Breast epithelium (tissue), 4 donors: ENCODE results near the gene ZRSR2. TPM values are rescaled to one million over a fixed set of nuclear protein-coding genes. Genes with fewer than 3 reads are reported as not detected.

Experiments used
- DNase-seq, 2 donors: peaks; one replicate each; pipeline ENCODE4 v3.0.0-alpha.2; 2019; ENCODE audit warnings: low spot score in 2 of 2
- H3K27ac ChIP-seq, 2 donors: fragments of 200-600 bp; sonication (generic) in 1 of 2; one replicate each; pipeline ENCODE4 v1.5.1; 2016 to 2019; ENCODE audit warnings: mild to moderate bottlenecking in 1 of 2
- H3K27me3 ChIP-seq, 2 donors: fragments of 200-600 bp; sonication (generic) in 1 of 2; one replicate each; pipeline versions ENCODE4 v1.5.1 to v1.6.0; 2017 to 2019; ENCODE audit warnings: control low read depth in 1 of 2, mild to moderate bottlenecking in 1 of 2
- H3K36me3 ChIP-seq: fragments of 200-600 bp; one replicate; pipeline ENCODE4 v1.5.1; 2019
- H3K4me1 ChIP-seq, 2 donors: fragments of 200-600 bp; sonication (generic); one replicate each; pipeline ENCODE4 v1.5.1; 2016 to 2019; ENCODE audit warnings: control low read depth in 1 of 2
- H3K4me3 ChIP-seq, 3 donors: fragments of 200-600 bp; sonication (generic); 1 replicate in 2 of 3; 2 replicates in 1 of 3; pipeline ENCODE4 v1.5.1; 2016 to 2019; ENCODE audit warnings: mild to moderate bottlenecking in 3 of 3, moderate library complexity in 2 of 3
- H3K9me3 ChIP-seq, 2 donors: fragments of 200-600 bp; sonication (generic) in 1 of 2; one replicate each; pipeline ENCODE4 v1.5.1; 2016 to 2019; ENCODE audit warnings: control low read depth in 1 of 2
- POLR2A ChIP-seq: fragments of 450-650 bp; IDR thresholded peaks from one replicate; pipeline ENCODE4 v1.6.1; 2016; ENCODE audit warnings: antibody characterized with exemption, mild to moderate bottlenecking, moderate library complexity
- POLR2AphosphoS5 ChIP-seq, 3 donors: sonication (generic); formaldehyde crosslinking; IDR thresholded peaks; one replicate each; pipeline ENCODE4 v1.6.1; 2017; ENCODE audit warnings: antibody characterized with exemption in 3 of 3
- intact Hi-C: fragments of 100-400 bp; cut with DNase I; formaldehyde crosslinking; loops from one replicate; pipeline ENCODE4 v1.15.1; 2023; ENCODE audit warnings: low total_unique reads
- total RNA-seq, 3 donors: library from RNA; depleted of rRNA; stranded (reverse); fragments of >200 nt; gene quantifications; one replicate each; pipeline ENCODE4 v1.1.0, GENCODE V29; 2016
- TF ChIP-seq, protein P1 (sequence below), 3 donors: fragments of 450-650 bp; IDR thresholded peaks; one replicate each; pipeline ENCODE4 v1.5.1; 2016 to 2017; ENCODE audit warnings: antibody characterized with exemption in 3 of 3, mild to moderate bottlenecking in 3 of 3, moderate library complexity in 3 of 3

ZRSR2 gene
- total RNA-seq, 3 donors from 2014 or later: 8.9 to 9.8 (median 9.8) TPM

DNA sequence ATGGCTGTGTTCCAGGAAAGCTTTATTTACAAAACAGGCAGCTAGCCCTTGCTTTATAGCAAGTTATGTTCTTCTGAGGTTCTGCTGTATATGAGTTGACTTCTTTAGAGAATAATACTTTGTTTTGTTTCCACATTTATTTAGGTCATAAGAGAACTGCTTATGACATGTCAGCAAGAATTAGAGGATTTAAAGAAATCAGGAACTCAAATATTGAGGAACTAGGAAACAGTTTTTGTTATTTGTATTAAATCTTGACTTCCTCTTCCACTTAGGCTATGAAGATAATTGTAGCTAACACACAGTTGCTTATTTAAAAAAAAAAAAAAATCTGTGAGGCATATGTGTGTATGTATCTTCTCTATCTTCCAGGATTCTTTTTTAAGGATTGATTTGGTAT is 14.3 kb downstream of the ZRSR2 start:
- intact Hi-C loops: no loop called here
- Histone ChIP-seq H3K4me1 (no peaks in the 10 kb centered on the region), H3K4me3 (no peak overlapping the region), H3K27me3 (no peaks in the 10 kb centered on the region), H3K27ac (no peak overlapping the region), H3K9me3 (no peaks in the 10 kb centered on the region), H3K36me3 (no peaks in the 10 kb centered on the region)
- TF ChIP-seq, protein P1, sequence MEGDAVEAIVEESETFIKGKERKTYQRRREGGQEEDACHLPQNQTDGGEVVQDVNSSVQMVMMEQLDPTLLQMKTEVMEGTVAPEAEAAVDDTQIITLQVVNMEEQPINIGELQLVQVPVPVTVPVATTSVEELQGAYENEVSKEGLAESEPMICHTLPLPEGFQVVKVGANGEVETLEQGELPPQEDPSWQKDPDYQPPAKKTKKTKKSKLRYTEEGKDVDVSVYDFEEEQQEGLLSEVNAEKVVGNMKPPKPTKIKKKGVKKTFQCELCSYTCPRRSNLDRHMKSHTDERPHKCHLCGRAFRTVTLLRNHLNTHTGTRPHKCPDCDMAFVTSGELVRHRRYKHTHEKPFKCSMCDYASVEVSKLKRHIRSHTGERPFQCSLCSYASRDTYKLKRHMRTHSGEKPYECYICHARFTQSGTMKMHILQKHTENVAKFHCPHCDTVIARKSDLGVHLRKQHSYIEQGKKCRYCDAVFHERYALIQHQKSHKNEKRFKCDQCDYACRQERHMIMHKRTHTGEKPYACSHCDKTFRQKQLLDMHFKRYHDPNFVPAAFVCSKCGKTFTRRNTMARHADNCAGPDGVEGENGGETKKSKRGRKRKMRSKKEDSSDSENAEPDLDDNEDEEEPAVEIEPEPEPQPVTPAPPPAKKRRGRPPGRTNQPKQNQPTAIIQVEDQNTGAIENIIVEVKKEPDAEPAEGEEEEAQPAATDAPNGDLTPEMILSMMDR (IDR thresholded peaks at IDR 0.05): no peak
- DNase-seq: no peak

DNA sequence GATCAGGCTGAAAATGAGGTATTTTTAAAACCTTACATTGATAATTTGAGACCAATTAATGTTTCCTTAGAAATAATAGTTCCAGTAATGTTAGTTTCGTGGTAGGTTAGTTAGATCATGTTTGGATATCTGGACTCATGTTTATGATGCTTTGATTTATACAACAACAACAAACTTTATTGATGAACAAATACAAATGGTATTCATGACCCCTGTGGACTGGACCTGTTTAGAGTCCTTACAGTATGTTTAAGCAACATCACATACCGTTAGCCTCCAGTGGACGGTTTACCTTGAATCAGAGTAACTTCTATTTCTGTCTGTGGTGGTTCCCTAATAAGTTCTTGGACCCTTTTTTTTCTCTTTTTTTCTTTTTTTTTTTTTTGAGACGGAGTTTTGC is 18.0 kb downstream of the ZRSR2 start:
- intact Hi-C loops: no loop called here
- TF ChIP-seq POLR2A (no peak), POLR2AphosphoS5 (IDR thresholded peaks at IDR 0.05) (no peak)
- TF ChIP-seq, protein P1 (IDR thresholded peaks at IDR 0.05): no peak
- DNase-seq: no peak
- H3K27me3 ChIP-seq: no peaks in the 10 kb centered on the region
- H3K27ac ChIP-seq: no peak overlapping the region
- H3K4me1 ChIP-seq: no peaks in the 10 kb centered on the region
- H3K36me3 ChIP-seq: no peaks in the 10 kb centered on the region
- no peak overlapping the region for H3K4me3 ChIP-seq
- no peaks in the 10 kb centered on the region for H3K9me3 ChIP-seq

DNA sequence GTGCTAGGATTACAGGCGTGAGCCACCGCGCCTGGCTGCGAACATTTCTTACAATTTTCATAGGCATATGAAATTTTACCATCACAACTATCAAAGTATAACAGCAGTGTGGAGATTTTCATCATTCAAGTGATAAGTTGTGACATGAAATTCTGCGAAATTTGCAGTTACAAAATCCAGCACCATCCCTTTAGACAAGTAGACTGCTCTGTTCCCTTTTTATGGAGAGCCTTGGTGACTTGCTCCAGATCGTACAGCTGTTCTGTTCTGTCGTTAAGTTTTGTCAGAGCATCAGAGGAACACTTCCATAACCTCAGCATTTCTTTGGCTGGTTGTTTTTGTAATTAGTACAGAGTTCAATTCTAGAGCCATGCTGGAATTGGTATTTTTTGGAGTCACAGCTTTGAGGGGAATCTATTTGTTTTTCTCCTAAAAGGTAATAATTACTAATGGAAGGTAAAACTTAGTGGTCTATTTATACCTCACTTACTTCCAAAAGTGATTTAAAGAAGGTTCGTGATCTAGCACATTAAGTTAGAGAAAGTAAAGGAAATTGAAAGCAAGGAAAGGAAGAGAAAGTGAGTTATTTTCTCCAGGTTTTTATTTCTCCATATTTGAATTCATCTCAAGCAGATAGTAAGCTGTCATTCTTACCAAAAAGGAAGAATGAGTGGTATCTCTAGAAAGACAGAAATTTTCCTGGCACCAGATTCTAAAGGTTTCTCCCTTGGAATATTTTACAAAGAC is 22.1 kb downstream of the ZRSR2 start:
- intact Hi-C loops: no loop called here
- Histone ChIP-seq H3K9me3 (no peaks in the 10 kb centered on the region), H3K36me3 (no peaks in the 10 kb centered on the region), H3K27ac (no peak overlapping the region), H3K27me3 (no peaks in the 10 kb centered on the region), H3K4me1 (no peaks in the 10 kb centered on the region), H3K4me3 (no peak overlapping the region)
- DNase-seq: no peak
- no peak for TF ChIP-seq POLR2A
- no peak for TF ChIP-seq POLR2AphosphoS5 (IDR thresholded peaks at IDR 0.05)
- TF ChIP-seq, protein P1 (IDR thresholded peaks at IDR 0.05): no peak

DNA sequence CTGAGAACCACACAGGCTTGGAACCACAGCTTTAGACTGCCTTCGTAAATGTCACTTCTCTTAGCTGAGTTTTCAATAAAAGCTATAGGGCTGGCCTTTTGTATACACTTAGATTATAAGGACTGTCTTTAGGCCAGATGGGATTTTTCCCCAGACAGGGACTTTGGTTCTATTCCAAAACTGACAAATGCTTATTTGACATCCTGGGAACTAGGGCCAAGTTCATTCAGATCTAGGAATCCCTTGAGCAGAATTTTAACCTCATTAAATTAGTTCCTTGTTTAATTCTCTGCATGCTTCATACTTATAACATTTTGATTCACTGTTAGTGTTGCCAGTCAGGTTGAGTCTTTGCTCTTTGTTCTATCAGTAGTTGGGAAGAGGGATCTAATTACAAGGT is 23.1 kb downstream of the ZRSR2 start:
- TF ChIP-seq POLR2A: no peak
- TF ChIP-seq POLR2AphosphoS5 (IDR thresholded peaks at IDR 0.05): no peak
- TF ChIP-seq, protein P1 (IDR thresholded peaks at IDR 0.05): no peak
- intact Hi-C loops: no loop called here
- H3K4me1 ChIP-seq: no peaks in the 10 kb centered on the region
- H3K36me3 ChIP-seq: no peaks in the 10 kb centered on the region
- H3K4me3 ChIP-seq: no peak overlapping the region
- H3K27me3 ChIP-seq: no peaks in the 10 kb centered on the region
- H3K9me3 ChIP-seq: no peaks in the 10 kb centered on the region
- DNase-seq: no peak
- no peak overlapping the region for H3K27ac ChIP-seq

DNA sequence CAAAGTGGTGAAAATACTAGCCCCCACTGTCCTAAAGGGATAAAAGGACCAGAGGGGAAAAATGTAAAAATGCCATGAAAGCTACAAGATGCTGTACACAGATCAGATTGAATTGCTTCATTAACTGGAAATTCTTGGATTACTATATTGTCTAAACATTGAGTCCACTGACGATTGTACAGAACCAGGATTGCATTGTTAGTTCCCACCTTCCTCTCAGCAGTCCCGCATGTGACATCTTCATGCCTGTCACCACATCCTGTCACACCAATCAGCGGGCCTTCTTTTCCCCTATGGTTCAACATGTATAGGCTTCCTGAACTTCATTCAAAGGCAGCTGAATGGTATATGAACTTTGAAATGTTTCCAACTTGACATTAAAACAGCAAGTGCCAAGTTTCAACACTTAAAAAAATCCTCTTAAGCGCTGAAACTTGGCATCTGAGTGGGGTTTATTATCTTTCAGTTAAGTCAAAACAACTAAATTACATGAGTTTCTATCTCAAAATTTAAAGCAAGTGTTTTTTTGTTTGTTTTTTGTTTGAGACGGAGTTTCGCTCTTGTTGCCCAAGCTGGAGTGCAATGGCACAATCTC is 24.6 kb downstream of the ZRSR2 start:
- Histone ChIP-seq H3K4me3 (no peak overlapping the region), H3K27me3 (no peaks in the 10 kb centered on the region), H3K27ac (no peak overlapping the region), H3K9me3 (no peaks in the 10 kb centered on the region), H3K36me3 (no peaks in the 10 kb centered on the region), H3K4me1 (no peaks in the 10 kb centered on the region)
- intact Hi-C loops: no loop called here
- TF ChIP-seq POLR2AphosphoS5 (IDR thresholded peaks at IDR 0.05): no peak
- no peak for TF ChIP-seq POLR2A
- DNase-seq: no peak
